Astrocyte (in vitro differentiated cells and primary cell): ENCODE results near the gene LGALS16. TPM values are rescaled to one million over a fixed set of nuclear protein-coding genes. Genes with fewer than 3 reads are reported as not detected.

ENCODE experiments used
- DNase-seq: peaks from one replicate; pipeline ENCODE4 v3.0.0-alpha.2; 2010; ENCODE audit warnings: low read depth
- FAIRE-seq: peaks from 2 replicates; lab custom pipeline; 2011; peaks lifted over from hg19 to GRCh38; lab: Jason Lieb, UNC
- H2AFZ ChIP-seq: 2 replicates; pipeline ENCODE4 v1.6.0; 2012; ENCODE audit warnings: low read depth, low read length, inconsistent platforms
- H3K27ac ChIP-seq: 2 replicates; pipeline ENCODE4 v1.5.1; 2011; ENCODE audit warnings: low read depth, low read length, inconsistent platforms
- H3K27me3 ChIP-seq: 2 replicates; pipeline ENCODE4 v1.6.0; 2011; ENCODE audit warnings: low read length, inconsistent platforms; ENCODE audit not compliant: insufficient read depth
- H3K36me3 ChIP-seq: 2 replicates; pipeline ENCODE4 v1.5.1; 2011; ENCODE audit warnings: low read length, inconsistent platforms; ENCODE audit not compliant: insufficient read depth
- H3K4me1 ChIP-seq: 2 replicates; pipeline ENCODE4 v1.5.1; 2011; ENCODE audit warnings: low read length, inconsistent platforms; ENCODE audit not compliant: insufficient read depth
- H3K4me2 ChIP-seq: 2 replicates; pipeline ENCODE4 v1.6.0; 2012; ENCODE audit warnings: low read length, inconsistent platforms
- H3K4me3 ChIP-seq: 2 replicates; pipeline ENCODE4 v1.5.1; 2011; ENCODE audit warnings: low read depth, mild to moderate bottlenecking, low read length, inconsistent platforms; ENCODE audit not compliant: insufficient read depth
- H3K79me2 ChIP-seq: 2 replicates; pipeline ENCODE4 v1.6.0; 2012; ENCODE audit warnings: mild to moderate bottlenecking, low read length, inconsistent platforms; ENCODE audit not compliant: insufficient read depth
- H3K9ac ChIP-seq: 2 replicates; pipeline ENCODE4 v1.6.0; 2012; ENCODE audit warnings: mild to moderate bottlenecking, low read length, inconsistent platforms
- H3K9me3 ChIP-seq: 2 replicates; pipeline ENCODE4 v1.5.1; 2012; ENCODE audit warnings: low read depth, mild to moderate bottlenecking, low read length, inconsistent platforms; ENCODE audit not compliant: insufficient read depth
- H4K20me1 ChIP-seq: 2 replicates; pipeline ENCODE4 v1.6.0; 2012; ENCODE audit warnings: low read length, inconsistent platforms; ENCODE audit not compliant: insufficient read depth
- H3K27ac Mint-ChIP-seq: one replicate; pipeline ENCODE4 v1.8.0; 2021; ENCODE audit warnings: mild to moderate bottlenecking, mixed read lengths; ENCODE audit not compliant: unreplicated experiment
- H3K27me3 Mint-ChIP-seq: one replicate; pipeline ENCODE4 v1.8.0; 2021; ENCODE audit warnings: low read depth, mixed read lengths; ENCODE audit not compliant: unreplicated experiment
- H3K36me3 Mint-ChIP-seq: one replicate; pipeline ENCODE4 v1.8.0; 2021; ENCODE audit warnings: low read depth, mixed read lengths; ENCODE audit not compliant: unreplicated experiment
- H3K4me1 Mint-ChIP-seq: one replicate; pipeline ENCODE4 v1.8.0; 2021; ENCODE audit warnings: low read depth, mixed read lengths; ENCODE audit not compliant: unreplicated experiment
- H3K4me3 Mint-ChIP-seq: one replicate; pipeline ENCODE4 v1.8.0; 2021; ENCODE audit warnings: mild to moderate bottlenecking, moderate library complexity, mixed read lengths; ENCODE audit not compliant: unreplicated experiment
- H3K9me3 Mint-ChIP-seq: one replicate; pipeline ENCODE4 v1.8.0; 2021; ENCODE audit warnings: mild to moderate bottlenecking, mixed read lengths; ENCODE audit not compliant: unreplicated experiment
- CTCF ChIP-seq: IDR thresholded peaks from 2 replicates; pipeline ENCODE4 v1.5.1; 2011; ENCODE audit warnings: low read depth, mild to moderate bottlenecking, inconsistent platforms, low read length, moderate library complexity; ENCODE audit not compliant: insufficient read depth
- EZH2 ChIP-seq: IDR thresholded peaks from 2 replicates; pipeline ENCODE4 v1.6.1; 2012; ENCODE audit warnings: mild to moderate bottlenecking, low read length, inconsistent platforms; ENCODE audit not compliant: insufficient read depth
- total RNA-seq: library from RNA; stranded (reverse); gene quantifications from 2 replicates; pipeline ENCODE4 v1.2.1, GENCODE V29; 2021

LGALS16 gene
- total RNA-seq, 1 donor from 2014 or later = not detected

GRCh38 chr19:39641773-39642172 lies 13.9 kb upstream of the LGALS16 start:
- H3K9me3 Mint-ChIP-seq = peaks cover 1% of the 10 kb centered on the region
- Histone ChIP-seq H3K4me3 (no peak overlapping the region), H3K79me2 (no peaks in the 10 kb centered on the region), H2AFZ (no peak overlapping the region), H3K9ac (no peak overlapping the region), H3K27ac (no peak overlapping the region), H4K20me1 (no peaks in the 10 kb centered on the region), H3K27me3 (no peaks in the 10 kb centered on the region), H3K4me1 (no peaks in the 10 kb centered on the region), H3K9me3 (no peaks in the 10 kb centered on the region), H3K4me2 (no peak overlapping the region), H3K36me3 (no peaks in the 10 kb centered on the region)
- FAIRE-seq = no peak
- peaks cover 72% of the 10 kb centered on the region for H3K27me3 Mint-ChIP-seq
- no peak overlapping the region for H3K4me3 Mint-ChIP-seq
- H3K4me1 Mint-ChIP-seq = no peaks in the 10 kb centered on the region
- TF ChIP-seq EZH2 = no peak
- TF ChIP-seq CTCF = no peak
- H3K36me3 Mint-ChIP-seq = no peaks in the 10 kb centered on the region
- no peak for DNase-seq
- no peak overlapping the region for H3K27ac Mint-ChIP-seq

GRCh38 chr19:39643591-39643990 lies 12.1 kb upstream of the LGALS16 start:
- H3K4me3 Mint-ChIP-seq = no peak overlapping the region
- TF ChIP-seq EZH2 = no peak
- no peak for TF ChIP-seq CTCF
- Histone ChIP-seq H3K9ac (no peak overlapping the region), H3K9me3 (no peaks in the 10 kb centered on the region), H3K27ac (no peak overlapping the region), H3K79me2 (no peaks in the 10 kb centered on the region), H3K4me1 (no peaks in the 10 kb centered on the region), H2AFZ (no peak overlapping the region), H3K4me2 (no peak overlapping the region), H4K20me1 (no peaks in the 10 kb centered on the region), H3K36me3 (no peaks in the 10 kb centered on the region), H3K4me3 (no peak overlapping the region), H3K27me3 (no peaks in the 10 kb centered on the region)
- DNase-seq (no peak), FAIRE-seq (no peak)
- no peaks in the 10 kb centered on the region for H3K36me3 Mint-ChIP-seq
- H3K27ac Mint-ChIP-seq = no peak overlapping the region
- H3K27me3 Mint-ChIP-seq = peaks cover 74% of the 10 kb centered on the region
- no peaks in the 10 kb centered on the region for H3K4me1 Mint-ChIP-seq
- peaks cover 1% of the 10 kb centered on the region for H3K9me3 Mint-ChIP-seq

GRCh38 chr19:39645800-39646411 lies 9.8 kb upstream of the LGALS16 start:
- no peaks in the 10 kb centered on the region for H3K4me1 ChIP-seq
- no peak overlapping the region for H3K27ac Mint-ChIP-seq
- no peaks in the 10 kb centered on the region for H3K4me1 Mint-ChIP-seq
- H3K4me3 Mint-ChIP-seq = no peak overlapping the region
- H3K36me3 ChIP-seq = no peaks in the 10 kb centered on the region
- H3K4me2 ChIP-seq = no peak overlapping the region
- TF ChIP-seq CTCF = no peak
- no peaks in the 10 kb centered on the region for H3K79me2 ChIP-seq
- H3K27ac ChIP-seq = no peak overlapping the region
- no peak overlapping the region for H3K9ac ChIP-seq
- no peak for DNase-seq
- peaks cover 79% of the 10 kb centered on the region for H3K27me3 Mint-ChIP-seq
- H3K9me3 ChIP-seq = no peaks in the 10 kb centered on the region
- H3K9me3 Mint-ChIP-seq = peaks cover 1% of the 10 kb centered on the region
- H3K36me3 Mint-ChIP-seq = no peaks in the 10 kb centered on the region
- H3K4me3 ChIP-seq = no peak overlapping the region
- H2AFZ ChIP-seq = no peak overlapping the region
- no peaks in the 10 kb centered on the region for H3K27me3 ChIP-seq
- H4K20me1 ChIP-seq = no peaks in the 10 kb centered on the region
- no peak for FAIRE-seq
